ENCODE results near the gene CFAP92. TPM values are rescaled to one million over a fixed set of nuclear protein-coding genes. Genes with fewer than 3 reads are reported as not detected.

CFAP92 gene
- total RNA-seq, 3 donors from 2014 or later: 0.66 to 1.4 (median 1.3) TPM

DNA sequence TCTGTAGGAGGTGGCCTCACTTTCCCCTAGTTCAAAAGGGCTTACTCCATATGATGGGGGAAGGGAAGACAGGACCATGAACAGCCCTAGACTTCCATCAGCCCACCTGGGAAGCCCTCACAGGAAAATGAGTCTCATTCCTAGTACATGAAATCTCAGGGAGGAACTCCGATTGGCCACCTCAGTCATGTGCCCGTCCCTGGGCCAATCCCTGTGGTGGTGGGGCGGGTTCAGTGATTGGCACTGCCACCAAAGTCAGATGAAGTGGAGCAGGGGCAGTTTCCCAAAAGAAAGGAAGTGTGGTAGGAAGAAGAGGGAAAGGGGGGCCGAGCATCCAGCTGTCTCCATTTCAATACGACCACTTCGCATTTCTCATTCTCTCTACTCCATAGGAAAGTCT, 40.8 kb upstream of the CFAP92 start:
- intact Hi-C loops (cut with DNase I; ENCODE audit: low total_unique reads): no loop called here
- no peaks in the 10 kb centered on the region for H3K36me3 ChIP-seq
- H3K9me3 ChIP-seq: no peaks in the 10 kb centered on the region
- DNase-seq (ENCODE audit: low spot score in 2 of 2): no peak
- no peaks in the 10 kb centered on the region for H3K4me1 ChIP-seq
- H3K4me3 ChIP-seq: no peak overlapping the region
- H3K27ac ChIP-seq: no peak overlapping the region
- H3K27me3 ChIP-seq: no peaks in the 10 kb centered on the region
- TF ChIP-seq POLR2AphosphoS5 (IDR thresholded peaks at IDR 0.05) (no peak), POLR2A (IDR thresholded peaks at IDR 0.05) (no peak)
- TF ChIP-seq, protein P1, sequence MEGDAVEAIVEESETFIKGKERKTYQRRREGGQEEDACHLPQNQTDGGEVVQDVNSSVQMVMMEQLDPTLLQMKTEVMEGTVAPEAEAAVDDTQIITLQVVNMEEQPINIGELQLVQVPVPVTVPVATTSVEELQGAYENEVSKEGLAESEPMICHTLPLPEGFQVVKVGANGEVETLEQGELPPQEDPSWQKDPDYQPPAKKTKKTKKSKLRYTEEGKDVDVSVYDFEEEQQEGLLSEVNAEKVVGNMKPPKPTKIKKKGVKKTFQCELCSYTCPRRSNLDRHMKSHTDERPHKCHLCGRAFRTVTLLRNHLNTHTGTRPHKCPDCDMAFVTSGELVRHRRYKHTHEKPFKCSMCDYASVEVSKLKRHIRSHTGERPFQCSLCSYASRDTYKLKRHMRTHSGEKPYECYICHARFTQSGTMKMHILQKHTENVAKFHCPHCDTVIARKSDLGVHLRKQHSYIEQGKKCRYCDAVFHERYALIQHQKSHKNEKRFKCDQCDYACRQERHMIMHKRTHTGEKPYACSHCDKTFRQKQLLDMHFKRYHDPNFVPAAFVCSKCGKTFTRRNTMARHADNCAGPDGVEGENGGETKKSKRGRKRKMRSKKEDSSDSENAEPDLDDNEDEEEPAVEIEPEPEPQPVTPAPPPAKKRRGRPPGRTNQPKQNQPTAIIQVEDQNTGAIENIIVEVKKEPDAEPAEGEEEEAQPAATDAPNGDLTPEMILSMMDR (IDR thresholded peaks at IDR 0.05): no peak

DNA sequence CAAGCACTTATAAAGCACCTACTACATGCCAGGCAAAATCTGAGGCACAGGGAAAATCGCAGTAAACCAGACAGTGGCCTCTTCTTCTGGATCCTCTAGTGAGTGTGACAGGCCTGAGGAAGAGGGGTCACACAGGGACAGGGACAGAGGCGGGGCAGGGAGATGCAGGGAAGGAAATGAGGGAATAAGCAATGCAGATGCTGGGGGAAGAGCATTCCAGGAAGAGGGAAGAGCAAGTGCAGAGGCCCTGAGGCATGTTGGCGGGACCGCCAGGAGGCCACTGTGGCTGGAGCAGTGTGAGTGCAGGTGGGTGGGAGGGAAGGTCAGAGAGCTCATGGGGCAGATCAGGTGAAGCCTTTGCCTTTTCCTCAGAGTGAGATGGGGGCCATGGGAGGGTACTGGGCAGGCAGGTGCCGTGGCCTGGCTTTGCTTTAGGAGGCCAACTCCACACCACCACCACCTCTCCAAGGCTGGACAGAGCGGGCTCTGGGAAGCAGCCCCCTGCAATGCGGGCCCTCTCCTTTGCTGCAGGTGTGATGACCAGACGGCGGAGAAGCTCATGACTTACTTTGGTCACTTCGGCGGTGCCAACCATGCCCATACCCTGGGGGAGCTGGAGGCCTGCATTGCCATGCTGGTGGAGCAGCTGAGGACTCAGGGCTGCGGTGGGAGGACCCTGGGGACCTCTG, 39.9 kb upstream of the CFAP92 start:
- Histone ChIP-seq H3K4me1 (no peaks in the 10 kb centered on the region), H3K36me3 (no peaks in the 10 kb centered on the region), H3K27ac (no peak overlapping the region), H3K27me3 (no peaks in the 10 kb centered on the region), H3K4me3 (no peak overlapping the region), H3K9me3 (no peaks in the 10 kb centered on the region)
- no peak for DNase-seq (ENCODE audit: low spot score in 2 of 2)
- intact Hi-C loops (cut with DNase I; ENCODE audit: low total_unique reads): no loop called here
- TF ChIP-seq POLR2A (IDR thresholded peaks at IDR 0.05): no peak
- TF ChIP-seq, protein P1 (IDR thresholded peaks at IDR 0.05): no peak
- TF ChIP-seq POLR2AphosphoS5 (IDR thresholded peaks at IDR 0.05): no peak

DNA sequence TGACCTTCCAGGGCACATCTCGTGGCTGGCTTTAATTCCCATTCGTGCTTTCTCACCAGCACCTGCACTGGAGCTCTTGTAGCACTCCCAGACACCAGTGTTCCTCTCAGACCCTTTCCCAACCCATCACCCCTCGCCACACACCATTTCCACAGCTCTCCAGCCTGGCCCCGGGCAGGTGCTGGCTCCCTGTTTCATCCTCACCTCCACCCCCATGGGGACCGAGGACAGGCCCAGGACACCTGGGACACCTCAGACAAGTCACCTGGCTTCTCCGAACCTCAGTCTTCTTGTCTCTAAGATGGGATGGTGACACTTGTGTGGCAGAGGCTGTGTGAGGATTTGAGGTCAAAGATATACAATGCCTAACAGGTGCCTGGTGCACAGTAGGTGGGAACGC, 39.3 kb upstream of the CFAP92 start:
- Histone ChIP-seq H3K27me3 (no peaks in the 10 kb centered on the region), H3K27ac (no peak overlapping the region), H3K4me3 (no peak overlapping the region), H3K36me3 (no peaks in the 10 kb centered on the region), H3K4me1 (no peaks in the 10 kb centered on the region), H3K9me3 (no peaks in the 10 kb centered on the region)
- no peak for DNase-seq (ENCODE audit: low spot score in 2 of 2)
- intact Hi-C loops (cut with DNase I; ENCODE audit: low total_unique reads): no loop called here
- TF ChIP-seq, protein P1 (IDR thresholded peaks at IDR 0.05): no peak
- no peak for TF ChIP-seq POLR2A (IDR thresholded peaks at IDR 0.05)
- no peak for TF ChIP-seq POLR2AphosphoS5 (IDR thresholded peaks at IDR 0.05)

GRCh38 chr3:129032716-129033115, 38.8 kb upstream of the CFAP92 start:
- no peak for DNase-seq (ENCODE audit: low spot score in 2 of 2)
- Histone ChIP-seq H3K36me3 (no peaks in the 10 kb centered on the region), H3K27me3 (no peaks in the 10 kb centered on the region), H3K4me3 (no peak overlapping the region), H3K27ac (no peak overlapping the region), H3K4me1 (no peaks in the 10 kb centered on the region), H3K9me3 (no peaks in the 10 kb centered on the region)
- intact Hi-C loops (cut with DNase I; ENCODE audit: low total_unique reads): no loop called here
- no peak for TF ChIP-seq POLR2AphosphoS5 (IDR thresholded peaks at IDR 0.05)
- TF ChIP-seq, protein P1 (IDR thresholded peaks at IDR 0.05): no peak

DNA sequence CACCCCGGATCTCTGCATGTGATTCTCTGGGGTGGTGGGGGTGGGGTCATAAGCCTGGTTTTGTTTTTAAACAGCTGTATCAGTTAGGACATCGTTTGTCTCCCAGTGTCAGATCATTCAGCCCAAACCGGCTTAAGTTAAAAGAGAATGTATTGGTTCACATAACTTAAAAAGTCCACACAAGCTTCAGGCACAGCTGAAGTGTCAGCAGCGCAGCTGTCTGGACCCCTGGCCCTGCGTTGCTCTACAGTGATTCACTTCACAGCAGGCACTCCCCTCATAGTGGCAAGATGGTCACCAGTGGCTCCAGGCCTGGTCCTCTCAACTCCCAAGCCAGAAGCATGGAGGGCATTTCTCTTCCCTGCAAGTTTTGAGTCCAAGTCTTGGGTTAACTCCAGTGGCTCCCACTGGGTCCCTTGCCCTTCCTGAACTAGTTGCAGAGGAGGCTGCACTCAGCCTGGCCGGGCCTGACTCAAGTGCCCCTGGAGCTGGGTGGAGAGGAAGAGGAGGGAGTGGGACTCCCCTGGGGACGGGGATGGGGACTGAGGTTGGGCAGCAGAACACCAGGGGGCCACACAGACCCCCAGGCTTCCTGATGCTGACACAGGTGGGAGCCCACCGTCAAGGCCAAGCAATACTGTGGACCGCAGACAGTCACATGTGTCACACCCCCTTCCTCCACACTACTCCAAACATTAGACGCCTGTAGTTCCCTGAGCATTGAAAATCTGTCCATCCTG, 37.8 kb upstream of the CFAP92 start:
- Histone ChIP-seq H3K4me1 (no peaks in the 10 kb centered on the region), H3K36me3 (no peaks in the 10 kb centered on the region), H3K4me3 (no peak overlapping the region), H3K27ac (no peak overlapping the region), H3K9me3 (no peaks in the 10 kb centered on the region), H3K27me3 (no peaks in the 10 kb centered on the region)
- TF ChIP-seq POLR2AphosphoS5 (IDR thresholded peaks at IDR 0.05) (no peak), POLR2A (IDR thresholded peaks at IDR 0.05) (no peak)
- TF ChIP-seq, protein P1 (IDR thresholded peaks at IDR 0.05): no peak
- no peak for DNase-seq (ENCODE audit: low spot score in 2 of 2)
- intact Hi-C loops (cut with DNase I; ENCODE audit: low total_unique reads): no loop called here

All from breast epithelium (tissue), 4 donors.